CD8-positive, alpha-beta memory T cell (primary cell): ENCODE measurements around the gene SACM1L. TPM values are rescaled to one million over a fixed set of nuclear protein-coding genes. Genes with fewer than 3 reads are reported as not detected.

Experiments
- CTCF ChIA-PET: fragments of 350-600 bp; sonication (Branson Sonifier 250); formaldehyde crosslinking; loops from one replicate; lab custom pipeline; 2021; ENCODE audit warnings: antibody characterized with exemption; lab: Charles Lee
- POLR2A ChIA-PET: fragments of 350-600 bp; sonication (Branson Sonifier 250); formaldehyde crosslinking; loops from one replicate; lab custom pipeline; 2021; ENCODE audit warnings: antibody characterized with exemption; lab: Charles Lee
- DNase-seq, 5 donors: peaks; one replicate each; pipeline versions ENCODE4 v3.0.0 to v3.0.0-alpha.2; 2020 to 2022; ENCODE audit warnings: mixed read lengths in 1 of 5
- H3K27ac ChIP-seq: one replicate; pipeline ENCODE4 v1.7.0; 2013; ENCODE audit warnings: low read depth, mild to moderate bottlenecking, low read length, moderate library complexity
- H3K27me3 ChIP-seq: 2 replicates; pipeline ENCODE4 v1.7.0; 2013; ENCODE audit warnings: low read length, mild to moderate bottlenecking; ENCODE audit not compliant: insufficient read depth, poor library complexity, severe bottlenecking
- H3K36me3 ChIP-seq: 2 replicates; pipeline ENCODE4 v1.7.0; 2013; ENCODE audit warnings: mild to moderate bottlenecking, low read length, moderate library complexity; ENCODE audit not compliant: insufficient read depth
- H3K4me1 ChIP-seq: 2 replicates; pipeline ENCODE4 v1.7.0; 2013; ENCODE audit warnings: mild to moderate bottlenecking, low read length, moderate library complexity; ENCODE audit not compliant: insufficient read depth
- H3K4me3 ChIP-seq: 2 replicates; pipeline ENCODE4 v1.7.0; 2013; ENCODE audit warnings: mild to moderate bottlenecking, low read length
- H3K9me3 ChIP-seq: 2 replicates; pipeline ENCODE4 v1.7.0; 2013; ENCODE audit warnings: mild to moderate bottlenecking, low read length
- H3K27ac Mint-ChIP-seq, 8 donors: one replicate each; pipeline ENCODE4 v1.8.0; 2020 to 2021; ENCODE audit warnings: mixed read lengths in 8 of 8, mild to moderate bottlenecking in 6 of 8, inconsistent platforms in 3 of 8, moderate library complexity in 3 of 8
- H3K27me3 Mint-ChIP-seq, 2 donors: one replicate each; pipeline ENCODE4 v1.8.0; 2020 to 2021; ENCODE audit warnings: mixed read lengths in 2 of 2, mild to moderate bottlenecking in 1 of 2, moderate library complexity in 1 of 2
- H3K36me3 Mint-ChIP-seq, 3 donors: one replicate each; pipeline ENCODE4 v1.8.0; 2020 to 2021; ENCODE audit warnings: mixed read lengths in 3 of 3, inconsistent platforms in 1 of 3, mild to moderate bottlenecking in 1 of 3
- H3K4me1 Mint-ChIP-seq, 3 donors: one replicate each; pipeline ENCODE4 v1.8.0; 2020 to 2021; ENCODE audit warnings: mixed read lengths in 3 of 3, inconsistent platforms in 1 of 3, mild to moderate bottlenecking in 1 of 3
- H3K4me3 Mint-ChIP-seq, 7 donors: one replicate each; pipeline ENCODE4 v1.8.0; 2020 to 2021; ENCODE audit warnings: mixed read lengths in 7 of 7, mild to moderate bottlenecking in 6 of 7, moderate library complexity in 4 of 7, inconsistent platforms in 2 of 7
- H3K9me3 Mint-ChIP-seq, 5 donors: one replicate each; pipeline ENCODE4 v1.8.0; 2020 to 2022; ENCODE audit warnings: mixed read lengths in 5 of 5, mild to moderate bottlenecking in 3 of 5, moderate library complexity in 2 of 5, inconsistent platforms in 1 of 5
- polyA plus RNA-seq: library from polyadenylated mRNA; unstranded; fragments of 300-500 nt; fragmentation: Illumina TruSeq; gene quantifications from one replicate; pipeline ENCODE4 v1.2.3, GENCODE V29; 2021
- total RNA-seq, 2 experiments: library from RNA; stranded (reverse); gene quantifications; one replicate each; pipeline ENCODE4 v1.2.3, GENCODE V29; 2021

SACM1L gene
- total and polyA plus RNA-seq, 3 experiments from 2014 or later, result 41.0 to 79.1 (median 78.7) TPM

- Histone ChIP-seq H3K27ac (no peak overlapping the region), H3K36me3 (no peaks in the 10 kb centered on the region), H3K9me3 (no peaks in the 10 kb centered on the region), H3K27me3 (no peaks in the 10 kb centered on the region), H3K4me1 (no peaks in the 10 kb centered on the region), H3K4me3 (no peak overlapping the region)
- peaks cover 0 to 2% (median 0%) of the 10 kb centered on the region in 5 donors for H3K9me3 Mint-ChIP-seq
- H3K36me3 Mint-ChIP-seq, result no peaks in the 10 kb centered on the region
- no peak for DNase-seq
- no peak overlapping the region for H3K27ac Mint-ChIP-seq
- peaks cover 4 to 10% of the 10 kb centered on the region in 2 donors for H3K27me3 Mint-ChIP-seq
- H3K4me1 Mint-ChIP-seq, result peaks cover 2 to 5% (median 4%) of the 10 kb centered on the region in 3 donors
- CTCF ChIA-PET, result interaction anchor here (1.3 to 1.4 kb wide), 2 partner anchors 18 to 163 kb away, joined by 3 read pairs; no protein-coding TSS in a partner anchor
- POLR2A ChIA-PET, result no interaction called here
- H3K4me3 Mint-ChIP-seq, result no peak overlapping the region
These were observed 76.8 kb downstream of the SACM1L start for GRCh38 chr3:45765958-45766357.

- no peaks in the 10 kb centered on the region for H3K36me3 Mint-ChIP-seq
- peaks cover 0 to 2% (median 0%) of the 10 kb centered on the region in 5 donors for H3K9me3 Mint-ChIP-seq
- ChIA-PET POLR2A (no interaction called here), CTCF (interaction anchor here (1.3 to 2.3 kb wide), 3 partner anchors 11 to 307 kb away, joined by 5 read pairs; no protein-coding TSS in a partner anchor)
- no peaks in the 10 kb centered on the region for H3K9me3 ChIP-seq
- H3K27me3 ChIP-seq, result no peaks in the 10 kb centered on the region
- H3K27ac ChIP-seq, result no peak overlapping the region
- DNase-seq, result no peak
- H3K4me1 Mint-ChIP-seq, result peaks cover 6 to 17% (median 16%) of the 10 kb centered on the region in 3 donors
- no peaks in the 10 kb centered on the region for H3K4me1 ChIP-seq
- peaks cover 4% of the 10 kb centered on the region in 2 donors for H3K27me3 Mint-ChIP-seq
- no peaks in the 10 kb centered on the region for H3K36me3 ChIP-seq
- H3K4me3 Mint-ChIP-seq, result no peak overlapping the region
- no peak overlapping the region for H3K4me3 ChIP-seq
- no peak overlapping the region for H3K27ac Mint-ChIP-seq
These were observed 82.1 kb downstream of the SACM1L start for GRCh38 chr3:45771166-45771775.

GRCh38 chr3:45771831-45772230 is 82.6 kb downstream of the SACM1L start:
- H3K4me3 Mint-ChIP-seq, result no peak overlapping the region
- H3K9me3 Mint-ChIP-seq, result peaks cover 0 to 2% (median 0%) of the 10 kb centered on the region in 5 donors
- H3K36me3 ChIP-seq, result no peaks in the 10 kb centered on the region
- H3K36me3 Mint-ChIP-seq, result no peaks in the 10 kb centered on the region
- peaks cover 6 to 17% (median 16%) of the 10 kb centered on the region in 3 donors for H3K4me1 Mint-ChIP-seq
- CTCF ChIA-PET, result interaction anchor here (1.3 to 2.3 kb wide), 3 partner anchors 11 to 307 kb away, joined by 5 read pairs; no protein-coding TSS in a partner anchor
- no peak for DNase-seq
- no peaks in the 10 kb centered on the region for H3K9me3 ChIP-seq
- no peak overlapping the region for H3K27ac ChIP-seq
- POLR2A ChIA-PET, result no interaction called here
- no peak overlapping the region for H3K4me3 ChIP-seq
- no peaks in the 10 kb centered on the region for H3K4me1 ChIP-seq
- H3K27ac Mint-ChIP-seq, result peak overlapping the region in 2 of 8 donors; percentile 5 to 11
- H3K27me3 Mint-ChIP-seq, result peaks cover 4% of the 10 kb centered on the region in 2 donors
- peaks cover 4% of the 10 kb centered on the region for H3K27me3 ChIP-seq

- no peak overlapping the region for H3K4me3 ChIP-seq
- H3K9me3 ChIP-seq, result no peaks in the 10 kb centered on the region
- peak overlapping the region in 3 of 8 donors; percentile 5 to 21 (median 20) for H3K27ac Mint-ChIP-seq
- H3K36me3 Mint-ChIP-seq, result no peaks in the 10 kb centered on the region
- peaks cover 4 to 5% of the 10 kb centered on the region in 2 donors for H3K27me3 Mint-ChIP-seq
- H3K27ac ChIP-seq, result no peak overlapping the region
- peaks cover 6 to 17% (median 16%) of the 10 kb centered on the region in 3 donors for H3K4me1 Mint-ChIP-seq
- no peaks in the 10 kb centered on the region for H3K4me1 ChIP-seq
- no peaks in the 10 kb centered on the region for H3K36me3 ChIP-seq
- ChIA-PET CTCF (interaction anchor here (1.3 kb wide), 1 partner anchor 157 kb away, joined by 5 read pairs; no protein-coding TSS in a partner anchor), POLR2A (no interaction called here)
- H3K9me3 Mint-ChIP-seq, result peaks cover 0 to 1% (median 0%) of the 10 kb centered on the region in 5 donors
- peak overlapping the region in 1 of 7 donors; percentile 20 for H3K4me3 Mint-ChIP-seq
- DNase-seq, result peak in 2 of 5 donors; percentile 26 to 52
- peaks cover 4% of the 10 kb centered on the region for H3K27me3 ChIP-seq
These were observed 83.3 kb downstream of the SACM1L start for GRCh38 chr3:45772341-45773035.

GRCh38 chr3:45773072-45773471 is 83.9 kb downstream of the SACM1L start:
- Histone ChIP-seq H3K27ac (no peak overlapping the region), H3K9me3 (no peaks in the 10 kb centered on the region), H3K4me1 (no peaks in the 10 kb centered on the region), H3K36me3 (no peaks in the 10 kb centered on the region), H3K4me3 (no peak overlapping the region), H3K27me3 (peaks cover 4% of the 10 kb centered on the region)
- Mint-ChIP-seq H3K9me3 (no peaks in the 10 kb centered on the region), H3K4me1 (peaks cover 6 to 17% (median 16%) of the 10 kb centered on the region in 3 donors), H3K27ac (peak overlapping the region in 2 of 8 donors; percentile 20 to 82), H3K27me3 (peaks cover 2 to 4% of the 10 kb centered on the region in 2 donors), H3K4me3 (peak overlapping the region in 1 of 7 donors; percentile 20), H3K36me3 (no peaks in the 10 kb centered on the region)
- ChIA-PET CTCF (no interaction called here), POLR2A (no interaction called here)
- no peak for DNase-seq

GRCh38 chr3:45773714-45774449 is 84.7 kb downstream of the SACM1L start:
- ChIA-PET POLR2A (interaction anchor here (0.6 kb wide), 1 partner anchor 52 kb away, joined by 3 read pairs; no protein-coding TSS in a partner anchor), CTCF (no interaction called here)
- no peak for DNase-seq
- H3K4me3 ChIP-seq, result no peak overlapping the region
- Mint-ChIP-seq H3K4me3 (no peak overlapping the region), H3K36me3 (no peaks in the 10 kb centered on the region), H3K27me3 (peaks cover 4 to 5% of the 10 kb centered on the region in 2 donors), H3K27ac (peak overlapping the region in 1 of 8 donors; percentile 54), H3K4me1 (peaks cover 6 to 17% (median 16%) of the 10 kb centered on the region in 3 donors), H3K9me3 (no peaks in the 10 kb centered on the region)
- no peaks in the 10 kb centered on the region for H3K4me1 ChIP-seq
- no peak overlapping the region for H3K27ac ChIP-seq
- H3K9me3 ChIP-seq, result no peaks in the 10 kb centered on the region
- peaks cover 4% of the 10 kb centered on the region for H3K27me3 ChIP-seq
- no peaks in the 10 kb centered on the region for H3K36me3 ChIP-seq

- POLR2A ChIA-PET, result interaction anchor here (0.6 kb wide), 1 partner anchor 51 kb away, joined by 3 read pairs; no protein-coding TSS in a partner anchor
- no peak overlapping the region for H3K4me3 ChIP-seq
- H3K4me3 Mint-ChIP-seq, result no peak overlapping the region
These were observed 85.7 kb downstream of the SACM1L start for GRCh38 chr3:45774581-45775521.

More at GRCh38 chr3:45774581-45775521, 85.7 kb downstream of the SACM1L start:
- Histone ChIP-seq H3K27ac (no peak overlapping the region), H3K9me3 (no peaks in the 10 kb centered on the region), H3K27me3 (peaks cover 4% of the 10 kb centered on the region), H3K4me1 (no peaks in the 10 kb centered on the region), H3K36me3 (no peaks in the 10 kb centered on the region)
- Mint-ChIP-seq H3K27ac (no peak overlapping the region), H3K36me3 (no peaks in the 10 kb centered on the region), H3K4me1 (peaks cover 6 to 17% (median 16%) of the 10 kb centered on the region in 3 donors), H3K9me3 (no peaks in the 10 kb centered on the region), H3K27me3 (peaks cover 4 to 5% of the 10 kb centered on the region in 2 donors)
- DNase-seq, result no peak
- CTCF ChIA-PET, result no interaction called here
